Neural progenitor cell (in vitro differentiated cells): ENCODE data around the gene GJB1.

ENCODE experiments used
- CTCF ChIP-seq: fragments of 200-600 bp; sonication (generic); IDR thresholded peaks from 2 replicates; pipeline ENCODE4 v1.5.1; 2017; ENCODE audit warnings: antibody characterized with exemption, mild to moderate bottlenecking
- EZH2 ChIP-seq: fragments of 200-600 bp; sonication (generic); IDR thresholded peaks from 2 replicates; pipeline ENCODE4 v1.6.1; 2017; ENCODE audit warnings: antibody characterized with exemption, mild to moderate bottlenecking, moderate library complexity
- EZH2phosphoT487 ChIP-seq: fragments of 200-600 bp; sonication (generic); IDR thresholded peaks from 2 replicates; pipeline ENCODE4 v1.6.1; 2017; ENCODE audit warnings: antibody characterized with exemption

- no peak for TF ChIP-seq CTCF
- TF ChIP-seq EZH2, result no peak
- no peak for TF ChIP-seq EZH2phosphoT487
Measured at GRCh38 chrX:71216485-71216884, 6.5 kb upstream of the GJB1 start.
